Measurements from ENCODE around the gene ZNF239.
"Not testable (repeated sequence)": the region's sequence is repeated elsewhere in the genome, so short reads cannot be mapped to it uniquely, and the experiment has no call there.

Gene ZNF239

DNA sequence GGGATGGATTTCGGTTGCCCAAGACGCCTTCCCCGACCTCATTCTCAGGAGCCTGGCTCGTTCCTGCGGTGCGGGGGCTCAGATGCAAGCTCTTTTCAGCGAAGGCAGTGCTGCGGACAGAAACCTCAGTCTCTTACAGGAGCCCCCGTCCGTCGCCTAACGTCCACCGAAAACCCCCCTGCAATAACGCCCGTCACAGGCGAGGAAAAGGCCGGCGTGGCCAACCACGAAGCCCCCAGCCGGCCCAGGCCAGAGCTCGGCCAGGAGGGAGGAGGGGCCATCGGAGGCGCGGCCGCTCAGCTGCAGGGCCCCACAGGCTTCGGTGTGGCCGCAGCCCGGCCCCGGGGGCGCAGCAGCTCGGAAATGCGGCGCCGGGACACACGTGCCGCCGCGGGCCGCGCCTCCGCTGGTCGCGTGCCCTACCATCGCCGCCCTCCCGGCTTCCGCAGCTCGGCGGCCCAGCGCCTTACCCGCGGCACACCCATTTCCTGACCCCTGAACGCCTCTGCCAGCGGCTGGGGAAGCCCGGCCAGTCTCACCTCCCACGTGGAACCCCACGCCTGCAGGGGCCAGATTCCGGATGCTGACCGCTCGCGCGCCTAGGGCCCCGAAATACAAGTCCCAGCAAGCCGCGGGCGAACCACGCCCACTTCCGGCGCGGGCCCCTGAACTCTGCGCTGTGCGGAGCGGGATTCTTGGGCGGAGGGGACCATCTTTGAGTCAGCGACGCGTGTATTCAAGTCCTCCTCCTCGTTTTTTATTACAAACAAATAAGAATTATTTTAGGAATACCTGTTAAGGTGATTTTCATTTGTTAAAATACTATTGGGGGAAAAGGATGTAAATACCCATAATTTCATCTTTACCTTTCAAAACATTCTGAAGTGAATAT lies at the start of gene ZNF239:
TSS of gene ZNF239 (minus strand) at position 616 of the 892 bp plus-strand sequence. CDS start 16,537 bp downstream, outside the sequence.
- DNase-seq (ENCODE audit: low spot score): peak; percentile 95

GRCh38 chr10:43623351-43623750 lies 48.9 kb upstream of the ZNF239 start:
- DNase-seq (ENCODE audit: low spot score): no peak

GRCh38 chr10:43622038-43622437 lies 47.6 kb upstream of the ZNF239 start:
- DNase-seq (ENCODE audit: low spot score): no peak

DNA sequence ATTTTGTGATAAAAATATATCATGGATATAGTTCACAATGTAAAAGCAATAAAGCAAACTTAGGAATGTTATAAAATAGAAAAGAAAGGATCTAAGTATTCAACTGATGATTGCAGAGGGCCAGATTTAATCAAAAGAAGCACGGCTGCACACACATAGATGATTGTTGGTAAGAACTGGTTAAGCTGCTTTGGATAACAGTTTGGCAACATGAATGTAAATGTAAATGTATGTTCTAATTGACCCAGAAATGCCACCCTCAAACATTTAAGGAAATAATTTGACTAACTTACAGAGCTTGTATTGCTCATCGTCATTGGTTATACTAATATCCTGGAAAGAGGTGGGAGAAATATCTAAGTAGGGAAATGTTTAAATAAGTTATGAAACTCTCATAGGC lies 45.0 kb upstream of the ZNF239 start:
- DNase-seq (ENCODE audit: low spot score): no peak

DNA sequence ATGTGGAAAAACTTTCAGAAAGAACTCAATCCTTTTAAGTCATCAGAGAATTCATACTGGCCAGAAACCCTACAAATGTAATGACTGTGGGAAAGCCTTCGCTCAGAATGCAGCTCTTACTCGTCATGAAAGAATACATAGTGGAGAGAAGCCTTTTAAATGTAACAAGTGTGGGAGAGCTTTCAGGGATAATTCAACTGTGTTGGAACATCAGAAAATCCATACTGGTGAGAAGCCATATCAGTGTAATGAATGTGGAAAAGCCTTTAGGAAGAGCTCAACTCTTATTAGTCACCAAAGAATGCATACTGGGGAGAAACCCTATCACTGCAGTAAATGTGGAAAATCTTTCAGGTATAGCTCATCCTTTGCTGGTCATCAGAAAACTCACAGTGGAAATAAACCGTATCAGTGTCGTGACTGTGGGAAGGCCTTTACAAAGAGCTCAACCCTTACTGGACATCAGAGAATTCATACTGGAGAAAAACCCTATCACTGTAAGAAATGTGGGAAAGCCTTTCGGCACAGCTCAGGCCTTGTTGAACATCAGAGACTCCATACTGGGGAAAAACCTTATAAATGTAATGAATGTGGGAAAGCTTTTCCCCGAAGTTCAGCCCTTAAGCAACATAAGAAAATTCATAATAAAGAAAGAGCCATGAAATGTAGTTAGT lies 42.4 kb upstream of the ZNF239 start:
- DNase-seq (ENCODE audit: low spot score): no peak

DNA sequence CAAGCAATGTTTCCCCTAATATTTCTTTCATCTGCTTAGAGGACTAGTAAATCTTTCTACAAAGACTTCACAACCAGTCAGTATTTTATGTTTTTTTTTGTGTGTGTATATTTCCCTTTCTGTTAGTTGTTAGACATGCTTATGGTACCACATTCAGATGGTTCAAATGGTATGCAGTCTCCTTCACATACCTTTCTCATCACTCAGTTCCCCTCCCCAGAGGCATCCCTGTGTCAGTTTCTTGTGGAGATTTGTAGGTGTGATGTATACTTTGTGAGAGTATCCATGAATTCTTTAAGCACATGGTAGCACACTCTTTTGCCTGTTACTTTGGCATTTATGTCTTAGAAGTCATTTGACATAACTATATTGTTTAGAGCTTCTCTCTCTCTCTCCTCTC lies 36.2 kb upstream of the ZNF239 start:
- DNase-seq (ENCODE audit: low spot score): no peak

DNA sequence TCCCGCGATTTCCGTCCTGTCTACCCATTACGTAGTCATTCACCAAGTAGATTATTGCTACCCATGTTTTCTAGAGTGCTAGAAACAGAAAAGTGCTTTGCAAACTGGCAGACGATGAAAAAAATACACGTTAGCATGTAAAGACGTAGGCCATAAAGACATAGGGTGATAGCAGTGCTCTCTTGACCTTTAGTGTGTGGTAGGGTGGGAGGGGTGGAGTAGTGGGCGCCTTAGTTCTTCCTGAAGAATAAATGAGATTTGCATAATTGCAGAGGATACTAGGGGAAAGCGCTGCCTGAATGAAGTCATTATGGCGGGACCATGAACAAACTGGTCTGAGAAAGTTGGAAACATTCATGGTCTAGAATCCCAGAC lies 32.8 kb upstream of the ZNF239 start:
- DNase-seq (ENCODE audit: low spot score): no peak

GRCh38 chr10:43606323-43607198 lies 32.1 kb upstream of the ZNF239 start, which contains the start of gene ZNF485:
Gene ZNF485 (plus strand): TSS chr10:43606438. CDS start chr10:43607051, 613 bp downstream.
- DNase-seq (ENCODE audit: low spot score): peak; percentile 91

DNA sequence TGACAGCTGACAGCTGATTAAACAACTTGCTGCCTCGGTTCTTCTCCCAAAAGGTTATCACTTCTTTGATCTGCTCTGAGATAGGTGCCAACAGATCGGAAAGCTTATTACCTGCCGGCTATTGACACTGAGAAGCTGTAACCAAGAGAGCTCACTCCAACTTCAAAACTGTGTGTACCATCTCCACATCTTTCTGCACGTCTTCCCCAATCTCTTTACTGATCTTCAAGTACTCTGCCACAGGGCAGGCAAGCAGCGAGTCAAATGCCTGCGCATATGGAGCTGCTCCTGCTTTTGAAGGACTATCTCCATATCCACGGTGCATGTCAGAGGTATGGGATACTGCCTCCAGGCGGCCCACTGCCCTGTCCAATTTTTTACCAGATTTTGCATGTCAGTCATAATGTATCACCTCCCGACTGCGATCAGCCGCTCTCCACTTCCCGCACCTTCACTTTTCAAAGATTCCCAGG lies 31.5 kb upstream of the ZNF239 start:
- DNase-seq (ENCODE audit: low spot score): no peak

- DNase-seq (ENCODE audit: low spot score): not testable (repeated sequence)
Measured at GRCh38 chr10:43601576-43601975, 27.2 kb upstream of the ZNF239 start.

- no peak for DNase-seq (ENCODE audit: low spot score)
Measured at GRCh38 chr10:43599333-43599732, 24.9 kb upstream of the ZNF239 start.

- no peak for DNase-seq (ENCODE audit: low spot score)
Measured at GRCh38 chr10:43598446-43598845, 24.0 kb upstream of the ZNF239 start.

DNA sequence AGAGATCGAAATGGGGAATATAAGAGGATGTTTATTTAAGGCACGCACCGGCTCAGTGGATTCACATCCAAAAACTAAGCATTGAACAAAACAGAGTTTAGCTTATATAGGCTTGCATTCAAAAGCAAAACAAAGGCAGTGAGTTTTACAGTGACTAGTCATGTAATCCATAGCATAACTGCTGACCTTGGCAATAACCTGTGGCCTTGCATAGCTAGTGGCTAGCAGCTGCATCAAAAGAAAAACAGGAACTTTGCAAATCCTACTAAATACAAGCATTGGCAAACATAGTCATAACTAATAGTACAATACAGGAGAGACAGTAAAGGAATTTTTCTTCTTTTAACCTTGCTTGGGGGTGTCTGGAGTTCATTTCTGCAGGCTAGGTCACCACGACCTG lies 22.1 kb upstream of the ZNF239 start:
- no peak for DNase-seq (ENCODE audit: low spot score)

GRCh38 chr10:43595739-43596298 lies 21.4 kb upstream of the ZNF239 start:
- no peak for DNase-seq (ENCODE audit: low spot score)

- peak; percentile 30 for DNase-seq (ENCODE audit: low spot score)
Measured at GRCh38 chr10:43594944-43595589, 20.7 kb upstream of the ZNF239 start.

GRCh38 chr10:43591303-43591904 lies 17.0 kb upstream of the ZNF239 start:
- DNase-seq (ENCODE audit: low spot score): no peak

- DNase-seq (ENCODE audit: low spot score): not testable (repeated sequence)
Measured at GRCh38 chr10:43586730-43587115, 12.3 kb upstream of the ZNF239 start.

GRCh38 chr10:43585981-43586729 lies 11.7 kb upstream of the ZNF239 start:
- no peak for DNase-seq (ENCODE audit: low spot score)

GRCh38 chr10:43585046-43585445 lies 10.6 kb upstream of the ZNF239 start:
- DNase-seq (ENCODE audit: low spot score): no peak

GRCh38 chr10:43584051-43584450 lies 9.6 kb upstream of the ZNF239 start:
- DNase-seq (ENCODE audit: low spot score): no peak
